ENCODE measurements around the gene FTO.

GRCh38 chr16:54077050-54077821, 373.3 kb downstream of the FTO start:
- TF ChIP-seq POLR2AphosphoS5 (IDR thresholded peaks at IDR 0.05; ENCODE audit: borderline replicate concordance, low read depth, low read length) = no peak
- no peak for TF ChIP-seq EZH2 (IDR thresholded peaks at IDR 0.05)

Data from SK-N-MC (cell line).